ENCODE data around the gene SAG. TPM values are rescaled to one million over a fixed set of nuclear protein-coding genes. Genes with fewer than 3 reads are reported as not detected.

SAG gene
- total and polyA plus RNA-seq, 2 of the 13 experiments (the other 11 are each of a cell fraction or from before 2014, with no cell fraction given) = not detected

DNA sequence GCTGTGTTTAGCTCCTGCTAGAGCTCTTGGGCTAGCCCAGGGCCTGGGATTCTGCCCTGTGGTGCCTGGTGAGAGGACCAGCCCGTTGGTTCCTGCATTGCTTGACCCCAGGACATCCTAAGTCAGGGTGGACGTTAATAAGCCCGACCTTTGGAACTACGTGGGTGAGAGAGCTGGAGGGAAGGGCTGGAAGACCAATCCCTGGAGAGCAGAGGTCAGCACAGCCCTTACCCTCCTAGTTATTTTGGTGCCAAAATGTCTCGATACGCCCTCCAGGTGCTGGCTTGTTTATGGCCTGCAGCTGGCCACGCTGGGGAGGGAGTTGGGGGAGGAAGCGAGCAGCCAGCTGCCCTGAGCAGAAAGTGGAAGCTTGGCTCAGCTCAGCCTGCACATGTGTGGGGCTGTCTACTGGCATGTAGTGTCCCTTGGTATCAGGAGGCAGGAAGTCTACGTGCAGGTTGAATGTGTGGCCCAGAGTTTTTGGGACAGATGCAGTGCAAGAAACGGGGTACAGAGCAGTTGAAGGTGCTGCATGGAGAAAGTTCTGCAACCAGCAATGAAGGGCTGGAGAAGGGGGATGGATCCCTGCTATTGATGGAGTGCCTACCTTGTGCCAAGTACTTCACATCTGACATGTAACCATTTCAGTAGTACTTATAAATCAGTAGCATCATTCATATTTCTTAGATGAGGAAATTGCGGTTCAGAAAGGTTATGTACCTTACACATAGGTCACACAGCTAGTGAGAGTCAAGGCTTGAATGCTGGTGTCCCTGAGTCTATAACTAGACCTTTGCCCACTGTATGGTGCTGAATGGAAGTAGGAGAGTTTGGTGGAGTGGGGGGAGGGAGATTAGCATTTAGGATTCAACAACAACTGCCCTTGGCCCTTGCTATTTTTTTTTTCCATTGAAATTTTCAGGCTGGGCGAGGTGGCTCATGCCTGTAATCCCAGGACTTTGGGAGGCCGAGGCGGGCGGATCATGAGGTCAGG, 41.7 kb downstream of the SAG start (continued):
- TF ChIP-seq, protein P1, sequence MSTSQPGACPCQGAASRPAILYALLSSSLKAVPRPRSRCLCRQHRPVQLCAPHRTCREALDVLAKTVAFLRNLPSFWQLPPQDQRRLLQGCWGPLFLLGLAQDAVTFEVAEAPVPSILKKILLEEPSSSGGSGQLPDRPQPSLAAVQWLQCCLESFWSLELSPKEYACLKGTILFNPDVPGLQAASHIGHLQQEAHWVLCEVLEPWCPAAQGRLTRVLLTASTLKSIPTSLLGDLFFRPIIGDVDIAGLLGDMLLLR (CRISPR knock-in tag; IDR thresholded peaks at IDR 0.05) = 0 out of 2 replicates have a peak, but pooled peaks have one; percentile 46
- TF ChIP-seq HDAC1 (CRISPR knock-in tag; IDR thresholded peaks at IDR 0.05) (peak; percentile 44; the same call in 1 of the 2 replicates), GATA4 (IDR thresholded peaks at IDR 0.05; ENCODE audit: borderline replicate concordance, low read depth) (no peak), LCORL (IDR thresholded peaks at IDR 0.05) (no peak), LCORL (CRISPR knock-in tag; IDR thresholded peaks at IDR 0.05) (peak; percentile 92), ARNTL (CRISPR knock-in tag; IDR thresholded peaks at IDR 0.05) (peak; percentile 64; the same call in 1 of the 2 replicates), SMAD9 (CRISPR knock-in tag; IDR thresholded peaks at IDR 0.05) (peak; percentile 41; the same call in 1 of the 2 replicates), ZNF556 (CRISPR knock-in tag; IDR thresholded peaks at IDR 0.05; ENCODE audit: borderline replicate concordance) (0 out of 2 replicates have a peak, but pooled peaks have one; percentile 47), ZNF746 (CRISPR knock-in tag; IDR thresholded peaks at IDR 0.05) (0 out of 2 replicates have a peak, but pooled peaks have one; percentile 28), PAX8 (CRISPR knock-in tag; IDR thresholded peaks at IDR 0.05; ENCODE audit: borderline replicate concordance) (peak; percentile 83; the same call in 1 of the 2 replicates), ZNF501 (CRISPR knock-in tag; IDR thresholded peaks at IDR 0.05) (peak; percentile 58; the same call in 1 of the 2 replicates), ZNF552 (CRISPR knock-in tag; IDR thresholded peaks at IDR 0.05; ENCODE audit: borderline replicate concordance) (no peak)
- TF ChIP-seq, protein P2, sequence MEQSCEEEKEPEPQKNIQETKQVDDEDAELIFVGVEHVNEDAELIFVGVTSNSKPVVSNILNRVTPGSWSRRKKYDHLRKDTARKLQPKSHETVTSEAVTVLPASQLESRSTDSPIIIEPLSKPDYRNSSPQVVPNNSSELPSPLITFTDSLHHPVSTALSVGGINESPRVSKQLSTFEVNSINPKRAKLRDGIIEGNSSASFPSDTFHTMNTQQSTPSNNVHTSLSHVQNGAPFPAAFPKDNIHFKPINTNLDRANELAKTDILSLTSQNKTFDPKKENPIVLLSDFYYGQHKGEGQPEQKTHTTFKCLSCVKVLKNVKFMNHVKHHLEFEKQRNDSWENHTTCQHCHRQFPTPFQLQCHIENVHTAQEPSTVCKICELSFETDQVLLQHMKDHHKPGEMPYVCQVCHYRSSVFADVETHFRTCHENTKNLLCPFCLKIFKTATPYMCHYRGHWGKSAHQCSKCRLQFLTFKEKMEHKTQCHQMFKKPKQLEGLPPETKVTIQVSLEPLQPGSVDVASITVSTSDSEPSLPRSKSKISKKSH (CRISPR knock-in tag; IDR thresholded peaks at IDR 0.05; ENCODE audit: borderline replicate concordance) = peak; percentile 49; the same call in 1 of the 2 replicates
- TF ChIP-seq, protein P3, sequence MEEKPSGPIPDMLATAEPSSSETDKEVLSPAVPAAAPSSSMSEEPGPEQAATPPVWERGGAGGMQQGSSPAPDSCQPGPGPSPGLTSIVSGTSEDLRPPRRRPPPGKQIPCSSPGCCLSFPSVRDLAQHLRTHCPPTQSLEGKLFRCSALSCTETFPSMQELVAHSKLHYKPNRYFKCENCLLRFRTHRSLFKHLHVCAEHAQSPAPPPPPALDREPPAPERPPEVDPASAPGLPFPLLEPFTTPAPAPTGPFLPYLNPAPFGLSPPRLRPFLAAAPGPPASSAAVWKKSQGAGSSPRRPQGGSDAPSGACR (CRISPR knock-in tag; IDR thresholded peaks at IDR 0.05) = peak; percentile 69; the same call in 1 of the 2 replicates
- TF ChIP-seq, protein P4, sequence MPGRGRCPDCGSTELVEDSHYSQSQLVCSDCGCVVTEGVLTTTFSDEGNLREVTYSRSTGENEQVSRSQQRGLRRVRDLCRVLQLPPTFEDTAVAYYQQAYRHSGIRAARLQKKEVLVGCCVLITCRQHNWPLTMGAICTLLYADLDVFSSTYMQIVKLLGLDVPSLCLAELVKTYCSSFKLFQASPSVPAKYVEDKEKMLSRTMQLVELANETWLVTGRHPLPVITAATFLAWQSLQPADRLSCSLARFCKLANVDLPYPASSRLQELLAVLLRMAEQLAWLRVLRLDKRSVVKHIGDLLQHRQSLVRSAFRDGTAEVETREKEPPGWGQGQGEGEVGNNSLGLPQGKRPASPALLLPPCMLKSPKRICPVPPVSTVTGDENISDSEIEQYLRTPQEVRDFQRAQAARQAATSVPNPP (CRISPR knock-in tag; IDR thresholded peaks at IDR 0.05) = no peak
- TF ChIP-seq, protein P5, sequence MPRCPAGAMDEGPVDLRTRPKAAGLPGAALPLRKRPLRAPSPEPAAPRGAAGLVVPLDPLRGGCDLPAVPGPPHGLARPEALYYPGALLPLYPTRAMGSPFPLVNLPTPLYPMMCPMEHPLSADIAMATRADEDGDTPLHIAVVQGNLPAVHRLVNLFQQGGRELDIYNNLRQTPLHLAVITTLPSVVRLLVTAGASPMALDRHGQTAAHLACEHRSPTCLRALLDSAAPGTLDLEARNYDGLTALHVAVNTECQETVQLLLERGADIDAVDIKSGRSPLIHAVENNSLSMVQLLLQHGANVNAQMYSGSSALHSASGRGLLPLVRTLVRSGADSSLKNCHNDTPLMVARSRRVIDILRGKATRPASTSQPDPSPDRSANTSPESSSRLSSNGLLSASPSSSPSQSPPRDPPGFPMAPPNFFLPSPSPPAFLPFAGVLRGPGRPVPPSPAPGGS (CRISPR knock-in tag; IDR thresholded peaks at IDR 0.05) = peak; percentile 66; the same call in 1 of the 2 replicates
- TF ChIP-seq, protein P6, sequence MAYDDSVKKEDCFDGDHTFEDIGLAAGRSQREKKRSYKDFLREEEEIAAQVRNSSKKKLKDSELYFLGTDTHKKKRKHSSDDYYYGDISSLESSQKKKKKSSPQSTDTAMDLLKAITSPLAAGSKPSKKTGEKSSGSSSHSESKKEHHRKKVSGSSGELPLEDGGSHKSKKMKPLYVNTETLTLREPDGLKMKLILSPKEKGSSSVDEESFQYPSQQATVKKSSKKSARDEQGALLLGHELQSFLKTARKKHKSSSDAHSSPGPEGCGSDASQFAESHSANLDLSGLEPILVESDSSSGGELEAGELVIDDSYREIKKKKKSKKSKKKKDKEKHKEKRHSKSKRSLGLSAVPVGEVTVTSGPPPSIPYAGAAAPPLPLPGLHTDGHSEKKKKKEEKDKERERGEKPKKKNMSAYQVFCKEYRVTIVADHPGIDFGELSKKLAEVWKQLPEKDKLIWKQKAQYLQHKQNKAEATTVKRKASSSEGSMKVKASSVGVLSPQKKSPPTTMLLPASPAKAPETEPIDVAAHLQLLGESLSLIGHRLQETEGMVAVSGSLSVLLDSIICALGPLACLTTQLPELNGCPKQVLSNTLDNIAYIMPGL (CRISPR knock-in tag; IDR thresholded peaks at IDR 0.05; ENCODE audit: borderline replicate concordance in 1 of 2, low read depth in 1 of 2) = peak in 1 of 2 experiments; percentile 39; a peak in 1 of 4 replicates
- TF ChIP-seq, protein P7, sequence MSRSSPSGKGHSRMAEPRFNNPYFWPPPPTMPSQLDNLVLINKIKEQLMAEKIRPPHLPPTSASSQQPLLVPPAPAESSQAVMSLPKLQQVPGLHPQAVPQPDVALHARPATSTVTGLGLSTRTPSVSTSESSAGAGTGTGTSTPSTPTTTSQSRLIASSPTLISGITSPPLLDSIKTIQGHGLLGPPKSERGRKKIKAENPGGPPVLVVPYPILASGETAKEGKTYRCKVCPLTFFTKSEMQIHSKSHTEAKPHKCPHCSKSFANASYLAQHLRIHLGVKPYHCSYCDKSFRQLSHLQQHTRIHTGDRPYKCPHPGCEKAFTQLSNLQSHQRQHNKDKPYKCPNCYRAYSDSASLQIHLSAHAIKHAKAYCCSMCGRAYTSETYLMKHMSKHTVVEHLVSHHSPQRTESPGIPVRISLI (CRISPR knock-in tag; IDR thresholded peaks at IDR 0.05; ENCODE audit: borderline replicate concordance) = peak; percentile 66; the same call in 1 of the 2 replicates
